T-helper 1 cell treated with Interleukin-12 subunit alpha and Interleukin-12 subunit beta and Interleukin-4 antibody, amounts not matched to agents 30 μg/mL and 1 μg/mL, for 36 hours (primary cell): Measurements from ENCODE around the gene MTOR.
A peak's percentile ranks its signal among the peaks of the same experiment; 100 is the strongest.

Source experiments
- H3K27ac Mint-ChIP-seq: one replicate; pipeline ENCODE4 v1.8.0; 2021; ENCODE audit warnings: mild to moderate bottlenecking, mixed read lengths
- H3K27me3 Mint-ChIP-seq: one replicate; pipeline ENCODE4 v1.8.0; 2021; ENCODE audit warnings: low read depth, mixed read lengths
- H3K36me3 Mint-ChIP-seq: one replicate; pipeline ENCODE4 v1.8.0; 2021; ENCODE audit warnings: low read depth, mixed read lengths
- H3K4me1 Mint-ChIP-seq: one replicate; pipeline ENCODE4 v1.8.0; 2021; ENCODE audit warnings: low read depth, mixed read lengths
- H3K4me3 Mint-ChIP-seq: one replicate; pipeline ENCODE4 v1.8.0; 2021; ENCODE audit warnings: mild to moderate bottlenecking, moderate library complexity, mixed read lengths
- H3K9me3 Mint-ChIP-seq: one replicate; pipeline ENCODE4 v1.8.0; 2021; ENCODE audit warnings: mixed read lengths

MTOR gene

GRCh38 chr1:11058595-11059154 is 203.7 kb downstream of the MTOR start:
- H3K27ac Mint-ChIP-seq: peak overlapping the region; percentile 85
- H3K27me3 Mint-ChIP-seq: no peaks in the 10 kb centered on the region
- H3K36me3 Mint-ChIP-seq: peaks cover 12% of the 10 kb centered on the region
- H3K4me3 Mint-ChIP-seq: peak overlapping the region; percentile 97
- peaks cover 31% of the 10 kb centered on the region for H3K4me1 Mint-ChIP-seq
- H3K9me3 Mint-ChIP-seq: no peaks in the 10 kb centered on the region

- H3K4me3 Mint-ChIP-seq: peak overlapping the region; percentile 34
- no peak overlapping the region for H3K27ac Mint-ChIP-seq
- no peaks in the 10 kb centered on the region for H3K27me3 Mint-ChIP-seq
- peaks cover 25% of the 10 kb centered on the region for H3K4me1 Mint-ChIP-seq
- H3K36me3 Mint-ChIP-seq: peaks cover 12% of the 10 kb centered on the region
- H3K9me3 Mint-ChIP-seq: no peaks in the 10 kb centered on the region
Observed at GRCh38 chr1:11058026-11058425, 204.3 kb downstream of the MTOR start.

- H3K27ac Mint-ChIP-seq: no peak overlapping the region
- peaks cover 21% of the 10 kb centered on the region for H3K4me1 Mint-ChIP-seq
- H3K9me3 Mint-ChIP-seq: no peaks in the 10 kb centered on the region
- no peak overlapping the region for H3K4me3 Mint-ChIP-seq
- H3K27me3 Mint-ChIP-seq: no peaks in the 10 kb centered on the region
- peaks cover 12% of the 10 kb centered on the region for H3K36me3 Mint-ChIP-seq
Observed at GRCh38 chr1:11057477-11057876, 204.9 kb downstream of the MTOR start.
